NT2/D1 (cell line): ENCODE measurements around the gene ATF4.

Source experiments
- SUZ12 ChIP-seq: IDR thresholded peaks from 2 replicates; pipeline ENCODE4 v1.6.1; 2011; ENCODE audit not compliant: insufficient read length, insufficient read depth; ENCODE audit errors: extremely low read depth
- YY1 ChIP-seq: IDR thresholded peaks from 2 replicates; pipeline ENCODE4 v1.6.1; 2011; ENCODE audit not compliant: insufficient read length, insufficient read depth
- ZNF274 ChIP-seq: IDR thresholded peaks from 2 replicates; pipeline ENCODE4 v1.6.1; 2011; ENCODE audit warnings: mild to moderate bottlenecking, low read depth, low read length

DNA sequence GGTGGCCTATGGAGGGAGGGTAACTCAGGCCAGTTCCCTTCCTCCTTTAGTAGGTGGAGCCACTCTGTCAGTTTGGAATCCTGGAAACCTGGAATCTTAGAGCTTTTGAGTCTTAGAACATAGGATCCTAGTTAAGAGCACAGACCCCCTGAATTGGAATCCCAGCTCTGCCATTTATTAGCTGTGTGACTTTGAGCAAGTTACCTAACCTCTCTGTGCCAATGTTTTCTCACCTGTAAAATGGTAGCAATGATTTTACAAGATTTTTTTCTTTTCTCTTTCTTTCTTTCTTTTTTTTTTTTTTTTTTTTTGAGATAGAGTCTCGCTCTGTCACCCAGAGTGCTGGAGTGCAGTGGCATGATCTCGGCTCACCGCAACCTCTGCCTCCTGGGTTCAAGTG, 33.1 kb downstream of the ATF4 start:
- TF ChIP-seq ZNF274: no peak
- TF ChIP-seq SUZ12: no peak
- TF ChIP-seq YY1: no peak
